ENCODE data around the gene PITPNC1.

- TF ChIP-seq CTCF (IDR thresholded peaks at IDR 0.05) (no peak), POLR2A (IDR thresholded peaks at IDR 0.05) (no peak)
Measured at GRCh38 chr17:67555855-67556254, 178.8 kb downstream of the PITPNC1 start.

Measured in Peyer's patch (tissue), 4 donors.